Subcutaneous adipose tissue (tissue), 4 donors: ENCODE data around the gene DLEC1. TPM values are rescaled to one million over a fixed set of nuclear protein-coding genes. Genes with fewer than 3 reads are reported as not detected.

ENCODE experiments used
- total RNA-seq, 4 donors: library from RNA; depleted of rRNA; stranded (reverse); fragments of >200 nt; gene quantifications; one replicate each; pipeline ENCODE4 v1.1.0, GENCODE V29; 2016
- TF ChIP-seq, protein P1 (sequence below): fragments of 450-650 bp; IDR thresholded peaks from one replicate; pipeline ENCODE4 v1.5.1; 2016; ENCODE audit warnings: low read depth, mild to moderate bottlenecking, control low read depth, antibody characterized with exemption, moderate library complexity

Gene DLEC1
- total RNA-seq, 4 donors from 2014 or later: 0.85 to 1.3 (median 1.2) TPM

DNA sequence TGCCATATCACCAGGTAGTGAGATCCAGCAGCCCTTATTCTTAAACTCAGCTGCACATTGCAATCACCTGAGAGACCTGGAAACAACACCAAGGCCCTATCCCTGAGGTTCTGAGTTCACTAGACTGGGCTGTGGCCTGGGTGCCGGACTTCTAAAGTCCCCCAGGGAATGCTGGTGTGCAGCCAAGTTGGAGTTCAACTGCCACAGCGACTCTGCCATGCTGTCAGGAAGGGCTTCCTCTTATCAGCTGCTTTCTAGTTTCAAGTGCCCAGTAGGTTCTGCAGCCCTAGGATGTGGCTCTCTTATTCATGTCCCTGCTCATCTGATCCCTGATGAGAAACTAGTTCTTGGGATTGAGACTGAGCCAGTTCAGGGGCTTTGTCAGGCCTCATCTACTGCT is 50.2 kb downstream of the DLEC1 start:
- TF ChIP-seq, protein P1, sequence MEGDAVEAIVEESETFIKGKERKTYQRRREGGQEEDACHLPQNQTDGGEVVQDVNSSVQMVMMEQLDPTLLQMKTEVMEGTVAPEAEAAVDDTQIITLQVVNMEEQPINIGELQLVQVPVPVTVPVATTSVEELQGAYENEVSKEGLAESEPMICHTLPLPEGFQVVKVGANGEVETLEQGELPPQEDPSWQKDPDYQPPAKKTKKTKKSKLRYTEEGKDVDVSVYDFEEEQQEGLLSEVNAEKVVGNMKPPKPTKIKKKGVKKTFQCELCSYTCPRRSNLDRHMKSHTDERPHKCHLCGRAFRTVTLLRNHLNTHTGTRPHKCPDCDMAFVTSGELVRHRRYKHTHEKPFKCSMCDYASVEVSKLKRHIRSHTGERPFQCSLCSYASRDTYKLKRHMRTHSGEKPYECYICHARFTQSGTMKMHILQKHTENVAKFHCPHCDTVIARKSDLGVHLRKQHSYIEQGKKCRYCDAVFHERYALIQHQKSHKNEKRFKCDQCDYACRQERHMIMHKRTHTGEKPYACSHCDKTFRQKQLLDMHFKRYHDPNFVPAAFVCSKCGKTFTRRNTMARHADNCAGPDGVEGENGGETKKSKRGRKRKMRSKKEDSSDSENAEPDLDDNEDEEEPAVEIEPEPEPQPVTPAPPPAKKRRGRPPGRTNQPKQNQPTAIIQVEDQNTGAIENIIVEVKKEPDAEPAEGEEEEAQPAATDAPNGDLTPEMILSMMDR: no peak

DNA sequence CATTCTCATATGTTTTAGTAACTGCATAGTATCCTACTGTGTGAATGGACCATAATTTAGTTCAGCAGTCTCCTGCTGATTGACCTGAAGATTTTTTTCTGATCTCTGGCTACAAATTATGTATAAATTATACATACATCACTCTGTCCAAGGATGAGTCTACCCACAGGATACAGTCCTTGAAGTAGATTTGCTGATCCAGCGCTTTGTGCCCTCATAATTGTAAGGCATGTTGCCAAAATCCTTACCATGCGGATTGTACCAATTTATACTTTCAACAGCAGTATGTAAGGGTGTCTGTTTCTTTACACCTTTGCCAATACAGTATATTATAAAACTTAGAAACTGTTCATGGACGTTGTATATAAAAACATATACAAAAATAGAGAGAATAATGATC is 51.4 kb downstream of the DLEC1 start:
- TF ChIP-seq, protein P1: no peak

DNA sequence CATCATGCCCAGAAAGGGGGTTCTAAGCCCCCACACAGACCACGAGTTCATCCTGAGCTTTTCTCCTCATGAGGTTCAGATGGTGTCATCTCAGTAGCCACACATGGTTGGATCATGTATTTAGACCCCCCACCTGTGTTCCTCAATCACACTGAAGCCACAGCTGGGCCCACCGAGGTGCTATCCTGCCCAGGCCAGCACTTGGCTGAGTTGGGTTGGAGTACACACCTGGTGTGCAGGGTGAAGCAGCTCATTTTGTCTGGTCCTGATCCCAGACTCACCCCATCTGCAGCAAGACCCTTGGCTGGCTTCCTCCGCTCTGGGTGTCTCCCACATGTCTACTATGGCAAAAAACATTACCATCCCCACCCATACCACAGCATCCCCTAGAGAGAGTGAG is 56.0 kb downstream of the DLEC1 start:
- TF ChIP-seq, protein P1: no peak

DNA sequence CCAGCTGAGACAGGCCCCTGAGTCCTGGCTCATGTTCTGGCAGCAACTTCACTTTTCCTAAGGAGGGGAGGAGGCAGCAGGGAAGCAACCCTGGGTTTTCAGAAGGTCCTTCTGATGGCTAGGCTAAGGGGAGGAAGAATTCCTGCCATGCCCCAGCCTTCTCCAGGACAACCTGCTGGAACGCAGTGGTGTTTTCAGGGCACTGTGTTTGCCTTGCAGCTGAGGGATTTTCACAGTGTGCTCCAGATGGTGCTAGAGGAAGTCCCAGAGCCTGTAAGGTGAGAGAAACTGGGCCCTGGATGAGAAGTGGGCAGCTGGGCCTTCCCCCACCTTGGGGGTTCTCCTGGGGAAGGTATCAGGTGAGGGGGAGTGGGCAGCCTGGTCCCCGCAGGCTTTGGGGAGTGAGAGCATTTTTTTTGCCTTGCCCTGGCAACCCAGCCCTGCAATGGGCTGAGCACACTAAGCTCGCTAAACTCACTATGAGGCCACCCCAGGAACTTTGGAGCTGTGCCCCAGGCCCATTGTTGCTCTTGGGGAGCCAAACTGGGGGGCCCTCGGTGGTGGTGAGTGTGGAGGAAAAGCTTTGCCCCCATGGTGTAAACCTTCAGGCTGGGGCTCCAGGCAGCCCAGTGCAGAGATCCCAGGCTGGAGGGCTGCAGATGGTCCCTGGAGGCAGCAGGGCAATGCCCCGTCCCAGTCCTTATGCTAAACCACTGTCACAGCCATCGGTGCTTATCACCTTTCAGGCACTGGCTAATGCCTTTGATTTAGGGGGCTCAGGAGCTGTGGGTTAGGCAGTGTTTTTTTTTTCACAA is 56.9 kb downstream of the DLEC1 start:
- TF ChIP-seq, protein P1: no peak

DNA sequence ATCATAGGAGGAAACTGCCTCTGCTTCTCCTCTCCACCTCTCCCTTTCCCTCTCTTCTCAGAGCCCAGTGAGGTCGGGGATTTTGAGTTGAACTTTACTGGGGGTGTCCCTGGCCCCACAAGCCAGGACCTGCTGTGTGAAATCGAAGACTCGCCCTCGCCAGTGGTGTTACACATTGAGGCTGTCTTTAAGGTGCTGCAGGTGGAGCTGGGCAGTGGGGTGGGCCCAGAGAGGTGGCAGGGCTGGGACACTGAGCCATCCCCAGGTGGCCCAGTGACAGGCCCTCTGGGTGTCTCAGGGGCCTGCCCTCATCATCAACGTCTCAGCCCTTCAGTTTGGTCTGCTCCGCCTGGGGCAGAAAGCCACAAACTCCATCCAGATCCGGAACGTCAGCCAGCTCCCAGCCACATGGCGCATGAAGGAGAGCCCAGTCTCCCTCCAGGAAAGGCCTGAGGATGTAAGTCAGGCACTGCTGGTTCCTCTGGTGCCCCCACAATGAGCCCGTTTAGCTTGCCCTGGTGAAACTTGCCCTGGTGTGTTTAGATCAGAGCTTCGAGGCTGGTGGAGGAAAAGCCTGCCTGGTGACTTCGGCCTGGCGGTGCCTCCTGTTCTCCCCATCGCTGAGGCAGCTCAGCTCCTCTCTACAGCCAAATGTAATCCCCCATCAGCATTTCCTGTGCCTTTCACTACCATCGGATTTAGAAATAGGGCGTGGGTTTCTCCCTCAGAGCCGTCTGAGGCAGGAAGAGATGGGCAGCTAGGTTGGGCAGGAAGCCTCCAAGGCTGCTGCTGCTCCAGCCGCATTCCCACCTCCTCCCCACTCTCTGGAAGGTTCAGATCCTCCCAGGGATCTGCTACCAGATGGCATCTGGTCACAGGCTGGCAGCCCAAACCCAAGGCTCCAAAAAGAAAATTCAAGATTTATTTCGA is 58.7 kb downstream of the DLEC1 start:
- TF ChIP-seq, protein P1: no peak

DNA sequence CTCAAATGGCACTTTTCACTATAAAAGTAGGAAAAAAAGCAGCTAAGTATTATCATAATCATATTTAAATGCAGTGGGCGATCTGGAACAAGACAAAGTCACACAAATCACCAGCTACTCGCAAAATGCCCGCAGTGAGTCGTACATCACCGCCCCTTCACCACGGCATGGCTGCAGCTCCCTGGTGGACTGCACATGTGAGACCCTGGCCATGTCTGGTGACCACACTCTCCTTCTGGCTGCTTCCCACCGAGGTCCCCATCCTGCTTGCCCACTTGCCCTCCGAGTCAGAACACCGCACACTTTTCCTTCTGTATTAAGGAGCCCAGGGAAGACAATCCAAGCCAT is 59.3 kb downstream of the DLEC1 start:
- TF ChIP-seq, protein P1: no peak

DNA sequence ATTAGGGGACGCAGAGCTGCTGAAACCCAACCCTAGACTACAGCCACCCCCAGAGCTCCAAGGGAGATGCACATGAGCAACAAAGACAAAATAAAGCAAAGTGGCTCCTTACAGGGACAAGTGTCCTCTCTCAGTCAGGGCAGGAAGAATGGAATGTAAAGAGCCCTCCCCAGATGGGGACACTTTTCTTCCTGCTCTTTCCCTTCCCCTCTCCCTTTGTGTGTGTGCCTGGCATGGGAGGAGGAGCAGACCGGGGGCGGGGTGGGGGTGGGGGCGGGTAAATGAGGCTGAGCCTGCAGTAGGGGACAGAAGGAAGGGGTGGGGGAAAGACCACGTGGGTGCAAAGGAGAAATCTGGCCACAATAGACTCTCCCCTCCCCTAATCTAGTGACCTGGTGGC is 60.5 kb downstream of the DLEC1 start:
- TF ChIP-seq, protein P1: no peak
